T-helper 1 cell treated with Interleukin-12 subunit alpha and Interleukin-12 subunit beta and Interleukin-4 antibody, amounts not matched to agents 30 ng/mL and 1 ng/mL, for 36 hours (primary cell): ENCODE measurements around the gene TOMM40L. TPM values are rescaled to one million over a fixed set of nuclear protein-coding genes. Genes with fewer than 3 reads are reported as not detected.

Source experiments
- intact Hi-C: fragments of 100-400 bp; cut with micrococcal nuclease; formaldehyde crosslinking; loops from one replicate; pipeline ENCODE4 v1.15.1; 2024
- total RNA-seq: library from RNA; stranded (reverse); gene quantifications from 2 replicates; pipeline ENCODE4 v1.2.3, GENCODE V29; 2022

TOMM40L gene
- total RNA-seq, 1 donor from 2014 or later, result 26.4 TPM

GRCh38 chr1:161196521-161197451, 29.1 kb upstream of the TOMM40L start:
- intact Hi-C loops, result no loop called here

GRCh38 chr1:161197560-161198193, 28.2 kb upstream of the TOMM40L start:
- intact Hi-C loops, result no loop called here

GRCh38 chr1:161198194-161198896, 27.5 kb upstream of the TOMM40L start:
- intact Hi-C loops, result no loop called here

- intact Hi-C loops, result no loop called here
Measured at GRCh38 chr1:161198897-161199431, 26.9 kb upstream of the TOMM40L start, which contains the start of gene ADAMTS4. Gene ADAMTS4 (minus strand): TSS chr1:161199054. CDS start chr1:161198627, 427 bp downstream.

GRCh38 chr1:161199506-161200139, 26.2 kb upstream of the TOMM40L start:
- intact Hi-C loops, result no loop called here

- intact Hi-C loops, result no loop called here
Measured at GRCh38 chr1:161200421-161200991, 25.4 kb upstream of the TOMM40L start.

- intact Hi-C loops, result no loop called here
Measured at GRCh38 chr1:161200992-161201835, 24.6 kb upstream of the TOMM40L start.

- intact Hi-C loops, result loop anchor here (1.0 kb wide), 10 partner anchors 10 to 157 kb away; partner anchors contain the start of genes DEDD, PPOX, SDHC and UFC1
Measured at GRCh38 chr1:161201836-161202712, 23.8 kb upstream of the TOMM40L start, which contains the start of gene NDUFS2. Gene NDUFS2 (plus strand): TSS chr1:161202367. CDS start chr1:161202386, 19 bp downstream.

- intact Hi-C loops, result no loop called here
Measured at GRCh38 chr1:161206411-161207140, 19.3 kb upstream of the TOMM40L start.

GRCh38 chr1:161207173-161207572, 18.7 kb upstream of the TOMM40L start:
- intact Hi-C loops, result no loop called here

- intact Hi-C loops, result loop anchor here (1.0 to 2.0 kb wide), 2 partner anchors 15 to 17 kb away; no protein-coding TSS in a partner anchor
Measured at GRCh38 chr1:161209790-161210409, 16.0 kb upstream of the TOMM40L start.

GRCh38 chr1:161214369-161214768, 11.5 kb upstream of the TOMM40L start:
- intact Hi-C loops, result no loop called here

GRCh38 chr1:161215076-161215475, 10.8 kb upstream of the TOMM40L start, which contains the start of gene FCER1G:
Gene FCER1G (plus strand): TSS chr1:161215295. CDS start chr1:161215322, 27 bp downstream.
- intact Hi-C loops, result no loop called here

GRCh38 chr1:161216945-161217712, 8.7 kb upstream of the TOMM40L start:
- intact Hi-C loops, result no loop called here

GRCh38 chr1:161217831-161218230, 8.0 kb upstream of the TOMM40L start:
- intact Hi-C loops, result no loop called here

- intact Hi-C loops, result no loop called here
Measured at GRCh38 chr1:161218301-161219077, 7.4 kb upstream of the TOMM40L start.
